HG03103 (cell line): Measurements from ENCODE around the gene MRPL36.

Experiments
- ATAC-seq: cut with Tn5 transposase; IDR thresholded peaks from one replicate; pipeline ENCODE4 v1.9.1; 2021; ENCODE audit warnings: low read depth; ENCODE audit not compliant: unreplicated experiment

Gene MRPL36

GRCh38 chr5:1768283-1769000, 31.2 kb downstream of the MRPL36 start:
- no peak for ATAC-seq

GRCh38 chr5:1767524-1768282, 31.9 kb downstream of the MRPL36 start:
- no peak for ATAC-seq

GRCh38 chr5:1765880-1766235, 33.8 kb downstream of the MRPL36 start:
- ATAC-seq: no peak

- no peak for ATAC-seq
These were observed 34.3 kb downstream of the MRPL36 start for GRCh38 chr5:1765141-1765879.

- no peak for ATAC-seq
These were observed 35.1 kb downstream of the MRPL36 start for GRCh38 chr5:1764606-1764960.

- ATAC-seq: no peak
These were observed 35.6 kb downstream of the MRPL36 start for GRCh38 chr5:1763960-1764605.

GRCh38 chr5:1763548-1763911, 36.1 kb downstream of the MRPL36 start:
- no peak for ATAC-seq

GRCh38 chr5:1762883-1763547, 36.6 kb downstream of the MRPL36 start:
- ATAC-seq: no peak

- ATAC-seq: no peak
These were observed 37.3 kb downstream of the MRPL36 start for GRCh38 chr5:1762121-1762882.

- no peak for ATAC-seq
These were observed 38.2 kb downstream of the MRPL36 start for GRCh38 chr5:1761453-1761755.

GRCh38 chr5:1760656-1761452, 38.8 kb downstream of the MRPL36 start:
- no peak for ATAC-seq

GRCh38 chr5:1760231-1760630, 39.4 kb downstream of the MRPL36 start:
- no peak for ATAC-seq

GRCh38 chr5:1759378-1759970, 40.2 kb downstream of the MRPL36 start:
- no peak for ATAC-seq

GRCh38 chr5:1758574-1758973, 41.1 kb downstream of the MRPL36 start:
- ATAC-seq: no peak

GRCh38 chr5:1757511-1757910, 42.1 kb downstream of the MRPL36 start:
- ATAC-seq: no peak

- no peak for ATAC-seq
These were observed 43.2 kb downstream of the MRPL36 start for GRCh38 chr5:1756481-1756880.

GRCh38 chr5:1755321-1755949, 44.2 kb downstream of the MRPL36 start:
- ATAC-seq: no peak

GRCh38 chr5:1754531-1755220, 45.0 kb downstream of the MRPL36 start:
- no peak for ATAC-seq
